ENCODE measurements around the gene ABHD12B.

- TF ChIP-seq SUZ12 (IDR thresholded peaks at IDR 0.05; ENCODE audit: extremely low read depth, insufficient read depth, insufficient read length), result no peak
- no peak for TF ChIP-seq YY1 (IDR thresholded peaks at IDR 0.05; ENCODE audit: insufficient read depth, insufficient read length)
Measured at GRCh38 chr14:50839691-50840090, 32.2 kb upstream of the ABHD12B start.

All from NT2/D1 (cell line).